HepG2 (cell line): Measurements from ENCODE around the gene METTL27. TPM values are rescaled to one million over a fixed set of nuclear protein-coding genes. Genes with fewer than 3 reads are reported as not detected.

Experiments used
- ARNTL ChIP-seq: sonication (generic); formaldehyde crosslinking; IDR thresholded peaks from 2 replicates; pipeline ENCODE4 v1.4.0; 2020; ENCODE audit warnings: mild to moderate bottlenecking, missing genetic modification reagents
- ATRX ChIP-seq: sonication (generic); formaldehyde crosslinking; IDR thresholded peaks from 2 replicates; pipeline ENCODE4 v1.4.0; 2020; ENCODE audit warnings: missing genetic modification reagents, borderline replicate concordance
- EEA1 ChIP-seq: sonication (generic); formaldehyde crosslinking; IDR thresholded peaks from 2 replicates; pipeline ENCODE4 v1.5.1; 2020; ENCODE audit warnings: mild to moderate bottlenecking, missing genetic modification reagents, borderline replicate concordance
- EHMT2 ChIP-seq: fragments of 200-600 bp; sonication (generic); IDR thresholded peaks from 2 replicates; pipeline ENCODE4 v1.7.0; 2017; ENCODE audit warnings: antibody characterized with exemption, low read depth, low read length, borderline replicate concordance
- ESRRA ChIP-seq: sonication (generic); formaldehyde crosslinking; IDR thresholded peaks from 2 replicates; pipeline ENCODE4 v1.5.1; 2020; ENCODE audit warnings: mild to moderate bottlenecking, low read depth, missing genetic modification reagents
- ISL2 ChIP-seq: sonication (generic); formaldehyde crosslinking; IDR thresholded peaks from 2 replicates; pipeline ENCODE4 v1.5.0; 2020; ENCODE audit warnings: missing genetic modification reagents
- KLF9 ChIP-seq: IDR thresholded peaks from 2 replicates; pipeline ENCODE4 v1.6.1; 2016; ENCODE audit warnings: low read depth
- POLR2AphosphoS5 ChIP-seq: IDR thresholded peaks from 2 replicates; pipeline ENCODE4 v1.6.1; 2012; ENCODE audit warnings: low read depth, low read length
- REL ChIP-seq: sonication (generic); formaldehyde crosslinking; conservative IDR thresholded peaks from 2 replicates; pipeline ENCODE4 v1.8.0; 2022; ENCODE audit warnings: mild to moderate bottlenecking, missing genetic modification reagents, moderate library complexity
- TEAD3 ChIP-seq: optimal IDR thresholded peaks from 2 replicates; pipeline ENCODE3; 2016; ENCODE audit warnings: borderline replicate concordance
- ZBTB38 ChIP-seq: sonication (generic); formaldehyde crosslinking; IDR thresholded peaks from 2 replicates; pipeline ENCODE4 v1.5.1; 2020; ENCODE audit warnings: mild to moderate bottlenecking, missing genetic modification reagents
- ZKSCAN8 ChIP-seq: IDR thresholded peaks from 2 replicates; pipeline ENCODE4 v1.6.1; 2016; ENCODE audit warnings: borderline replicate concordance, missing genetic modification reagents, missing compliant biosample characterization
- ZNF431 ChIP-seq: sonication (generic); formaldehyde crosslinking; IDR thresholded peaks from 2 replicates; pipeline ENCODE4 v1.9.0; 2022; ENCODE audit warnings: missing genetic modification reagents, low read depth, mild to moderate bottlenecking, borderline replicate concordance
- ZNF543 ChIP-seq: sonication (generic); formaldehyde crosslinking; IDR thresholded peaks from 2 replicates; pipeline ENCODE4 v1.4.0; 2020; ENCODE audit warnings: mild to moderate bottlenecking, missing genetic modification reagents
- ZNF558 ChIP-seq: sonication (generic); formaldehyde crosslinking; IDR thresholded peaks from 2 replicates; pipeline ENCODE4 v1.9.0; 2022; ENCODE audit warnings: mild to moderate bottlenecking, missing genetic modification reagents, borderline replicate concordance
- ZNF879 ChIP-seq: sonication (generic); formaldehyde crosslinking; IDR thresholded peaks from 2 replicates; pipeline ENCODE4 v1.8.1; 2023; ENCODE audit warnings: missing genetic modification reagents
- polyA plus RNA-seq, 8 experiments: library from polyadenylated mRNA; depleted of rRNA in 3 of 8; stranded (reverse) in 7 of 8; unstranded in 1 of 8; fragments of >200 nt; fragmentation: Illumina TruSeq in 4 of 8; extraction: Trizol in 4 of 8; gene quantifications; 2 replicates each; pipeline versions ENCODE4 v1.2.1 to v1.2.3, GENCODE V29; 2011 to 2016; ENCODE audit warnings: low read depth in 4 of 8, missing spikeins in 1 of 8, mixed read lengths in 1 of 8; ENCODE audit not compliant: insufficient read depth in 1 of 8
- total RNA-seq, 5 experiments: library from RNA; depleted of rRNA; stranded (reverse); fragments of >200 nt; fragmentation: Illumina TruSeq; extraction: Trizol; gene quantifications; 2 replicates each; pipeline ENCODE4 v1.2.3, GENCODE V29; 2016; ENCODE audit warnings: low read depth in 1 of 5
- TF ChIP-seq, protein P1 (sequence below): sonication (generic); formaldehyde crosslinking; IDR thresholded peaks from 2 replicates; pipeline ENCODE4 v1.4.0; 2020; ENCODE audit warnings: mild to moderate bottlenecking, low read depth, missing genetic modification reagents
- TF ChIP-seq, protein P2 (sequence below): sonication (generic); formaldehyde crosslinking; IDR thresholded peaks from 2 replicates; pipeline ENCODE4 v1.5.0; 2020; ENCODE audit warnings: missing genetic modification reagents
- TF ChIP-seq, protein P3 (sequence below): sonication (generic); formaldehyde crosslinking; IDR thresholded peaks from 2 replicates; pipeline ENCODE4 v1.5.0; 2020; ENCODE audit warnings: missing genetic modification reagents
- TF ChIP-seq, protein P4 (sequence below): sonication (generic); formaldehyde crosslinking; IDR thresholded peaks from 2 replicates; pipeline ENCODE4 v1.4.0; 2020; ENCODE audit warnings: missing genetic modification reagents, borderline replicate concordance

Gene METTL27
- total and polyA plus RNA-seq, 2 of the 13 experiments (the other 11 are each of a cell fraction or from before 2014, with no cell fraction given), result 2.0 to 3.0 TPM

DNA sequence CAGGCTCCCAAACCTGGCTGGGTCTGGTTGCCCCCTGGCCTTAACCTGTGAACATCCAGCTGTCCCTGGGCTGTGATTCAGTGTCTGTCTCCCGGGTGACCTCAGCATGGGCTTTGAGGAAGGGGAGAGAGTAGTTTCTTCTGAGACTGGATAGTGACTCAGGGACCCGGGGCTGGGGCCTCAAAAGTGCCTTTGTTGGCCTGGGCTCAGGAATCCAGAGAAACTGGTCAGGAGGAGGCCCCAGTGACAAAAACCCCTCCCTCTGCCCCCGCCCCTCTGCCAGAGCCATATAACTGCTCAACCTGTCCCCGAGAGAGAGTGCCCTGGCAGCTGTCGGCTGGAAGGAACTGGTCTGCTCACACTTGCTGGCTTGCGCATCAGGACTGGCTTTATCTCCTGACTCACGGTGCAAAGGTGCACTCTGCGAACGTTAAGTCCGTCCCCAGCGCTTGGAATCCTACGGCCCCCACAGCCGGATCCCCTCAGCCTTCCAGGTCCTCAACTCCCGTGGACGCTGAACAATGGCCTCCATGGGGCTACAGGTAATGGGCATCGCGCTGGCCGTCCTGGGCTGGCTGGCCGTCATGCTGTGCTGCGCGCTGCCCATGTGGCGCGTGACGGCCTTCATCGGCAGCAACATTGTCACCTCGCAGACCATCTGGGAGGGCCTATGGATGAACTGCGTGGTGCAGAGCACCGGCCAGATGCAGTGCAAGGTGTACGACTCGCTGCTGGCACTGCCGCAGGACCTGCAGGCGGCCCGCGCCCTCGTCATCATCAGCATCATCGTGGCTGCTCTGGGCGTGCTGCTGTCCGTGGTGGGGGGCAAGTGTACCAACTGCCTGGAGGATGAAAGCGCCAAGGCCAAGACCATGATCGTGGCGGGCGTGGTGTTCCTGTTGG is 11.4 kb downstream of the METTL27 start, which contains the start of gene CLDN4 (continued):
- TF ChIP-seq, protein P1, sequence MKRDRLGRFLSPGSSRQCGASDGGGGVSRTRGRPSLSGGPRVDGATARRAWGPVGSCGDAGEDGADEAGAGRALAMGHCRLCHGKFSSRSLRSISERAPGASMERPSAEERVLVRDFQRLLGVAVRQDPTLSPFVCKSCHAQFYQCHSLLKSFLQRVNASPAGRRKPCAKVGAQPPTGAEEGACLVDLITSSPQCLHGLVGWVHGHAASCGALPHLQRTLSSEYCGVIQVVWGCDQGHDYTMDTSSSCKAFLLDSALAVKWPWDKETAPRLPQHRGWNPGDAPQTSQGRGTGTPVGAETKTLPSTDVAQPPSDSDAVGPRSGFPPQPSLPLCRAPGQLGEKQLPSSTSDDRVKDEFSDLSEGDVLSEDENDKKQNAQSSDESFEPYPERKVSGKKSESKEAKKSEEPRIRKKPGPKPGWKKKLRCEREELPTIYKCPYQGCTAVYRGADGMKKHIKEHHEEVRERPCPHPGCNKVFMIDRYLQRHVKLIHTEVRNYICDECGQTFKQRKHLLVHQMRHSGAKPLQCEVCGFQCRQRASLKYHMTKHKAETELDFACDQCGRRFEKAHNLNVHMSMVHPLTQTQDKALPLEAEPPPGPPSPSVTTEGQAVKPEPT, result no peak
- TF ChIP-seq ESRRA (CRISPR knock-in tag), result no peak
- TF ChIP-seq, protein P2, sequence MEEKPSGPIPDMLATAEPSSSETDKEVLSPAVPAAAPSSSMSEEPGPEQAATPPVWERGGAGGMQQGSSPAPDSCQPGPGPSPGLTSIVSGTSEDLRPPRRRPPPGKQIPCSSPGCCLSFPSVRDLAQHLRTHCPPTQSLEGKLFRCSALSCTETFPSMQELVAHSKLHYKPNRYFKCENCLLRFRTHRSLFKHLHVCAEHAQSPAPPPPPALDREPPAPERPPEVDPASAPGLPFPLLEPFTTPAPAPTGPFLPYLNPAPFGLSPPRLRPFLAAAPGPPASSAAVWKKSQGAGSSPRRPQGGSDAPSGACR, result no peak
- peak; percentile 92 for TF ChIP-seq POLR2AphosphoS5
- TF ChIP-seq ZBTB38, result no peak; the same call in 1 of the 2 replicates
- TF ChIP-seq, protein P3, sequence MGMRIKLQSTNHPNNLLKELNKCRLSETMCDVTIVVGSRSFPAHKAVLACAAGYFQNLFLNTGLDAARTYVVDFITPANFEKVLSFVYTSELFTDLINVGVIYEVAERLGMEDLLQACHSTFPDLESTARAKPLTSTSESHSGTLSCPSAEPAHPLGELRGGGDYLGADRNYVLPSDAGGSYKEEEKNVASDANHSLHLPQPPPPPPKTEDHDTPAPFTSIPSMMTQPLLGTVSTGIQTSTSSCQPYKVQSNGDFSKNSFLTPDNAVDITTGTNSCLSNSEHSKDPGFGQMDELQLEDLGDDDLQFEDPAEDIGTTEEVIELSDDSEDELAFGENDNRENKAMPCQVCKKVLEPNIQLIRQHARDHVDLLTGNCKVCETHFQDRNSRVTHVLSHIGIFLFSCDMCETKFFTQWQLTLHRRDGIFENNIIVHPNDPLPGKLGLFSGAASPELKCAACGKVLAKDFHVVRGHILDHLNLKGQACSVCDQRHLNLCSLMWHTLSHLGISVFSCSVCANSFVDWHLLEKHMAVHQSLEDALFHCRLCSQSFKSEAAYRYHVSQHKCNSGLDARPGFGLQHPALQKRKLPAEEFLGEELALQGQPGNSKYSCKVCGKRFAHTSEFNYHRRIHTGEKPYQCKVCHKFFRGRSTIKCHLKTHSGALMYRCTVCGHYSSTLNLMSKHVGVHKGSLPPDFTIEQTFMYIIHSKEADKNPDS (CRISPR knock-in tag), result no peak
- peak; percentile 35; the same call in 1 of the 2 replicates for TF ChIP-seq ISL2 (CRISPR knock-in tag)
- TF ChIP-seq, protein P4, sequence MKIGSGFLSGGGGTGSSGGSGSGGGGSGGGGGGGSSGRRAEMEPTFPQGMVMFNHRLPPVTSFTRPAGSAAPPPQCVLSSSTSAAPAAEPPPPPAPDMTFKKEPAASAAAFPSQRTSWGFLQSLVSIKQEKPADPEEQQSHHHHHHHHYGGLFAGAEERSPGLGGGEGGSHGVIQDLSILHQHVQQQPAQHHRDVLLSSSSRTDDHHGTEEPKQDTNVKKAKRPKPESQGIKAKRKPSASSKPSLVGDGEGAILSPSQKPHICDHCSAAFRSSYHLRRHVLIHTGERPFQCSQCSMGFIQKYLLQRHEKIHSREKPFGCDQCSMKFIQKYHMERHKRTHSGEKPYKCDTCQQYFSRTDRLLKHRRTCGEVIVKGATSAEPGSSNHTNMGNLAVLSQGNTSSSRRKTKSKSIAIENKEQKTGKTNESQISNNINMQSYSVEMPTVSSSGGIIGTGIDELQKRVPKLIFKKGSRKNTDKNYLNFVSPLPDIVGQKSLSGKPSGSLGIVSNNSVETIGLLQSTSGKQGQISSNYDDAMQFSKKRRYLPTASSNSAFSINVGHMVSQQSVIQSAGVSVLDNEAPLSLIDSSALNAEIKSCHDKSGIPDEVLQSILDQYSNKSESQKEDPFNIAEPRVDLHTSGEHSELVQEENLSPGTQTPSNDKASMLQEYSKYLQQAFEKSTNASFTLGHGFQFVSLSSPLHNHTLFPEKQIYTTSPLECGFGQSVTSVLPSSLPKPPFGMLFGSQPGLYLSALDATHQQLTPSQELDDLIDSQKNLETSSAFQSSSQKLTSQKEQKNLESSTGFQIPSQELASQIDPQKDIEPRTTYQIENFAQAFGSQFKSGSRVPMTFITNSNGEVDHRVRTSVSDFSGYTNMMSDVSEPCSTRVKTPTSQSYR (CRISPR knock-in tag), result peak; percentile 25; the same call in 1 of the 2 replicates
- TF ChIP-seq REL (CRISPR knock-in tag), result no peak
- no peak for TF ChIP-seq ZNF879 (CRISPR knock-in tag)
- no peak for TF ChIP-seq ZKSCAN8 (CRISPR knock-in tag)
- TF ChIP-seq ATRX (CRISPR knock-in tag), result no peak
- 0 out of 2 replicates have a peak, but pooled peaks have one; percentile 16 for TF ChIP-seq ZNF543
- TF ChIP-seq ZNF558 (CRISPR knock-in tag), result no peak
- no peak; the same call in 1 of the 2 replicates for TF ChIP-seq ZNF431 (CRISPR knock-in tag)
- no peak for TF ChIP-seq EHMT2
- TF ChIP-seq EEA1 (CRISPR knock-in tag), result peak; percentile 51; the same call in 1 of the 2 replicates
- TF ChIP-seq ARNTL (CRISPR knock-in tag), result no peak; the same call in 1 of the 2 replicates
- TF ChIP-seq TEAD3 (CRISPR knock-in tag), result peak; percentile 21
- TF ChIP-seq KLF9 (CRISPR knock-in tag), result no peak
